HG02870 (cell line): ENCODE measurements around the gene PRPF4.
"Not testable (repeated sequence)": the region's sequence is repeated elsewhere in the genome, so short reads cannot be mapped to it uniquely, and the experiment has no call there.

Experiments
- ATAC-seq: cut with Tn5 transposase; IDR thresholded peaks from one replicate; pipeline ENCODE4 v1.9.1; 2021; ENCODE audit warnings: mild to moderate bottlenecking, moderate library complexity; ENCODE audit not compliant: unreplicated experiment

PRPF4 gene

GRCh38 chr9:113267911-113268566 is 7.4 kb upstream of the PRPF4 start:
- ATAC-seq, result no peak

DNA sequence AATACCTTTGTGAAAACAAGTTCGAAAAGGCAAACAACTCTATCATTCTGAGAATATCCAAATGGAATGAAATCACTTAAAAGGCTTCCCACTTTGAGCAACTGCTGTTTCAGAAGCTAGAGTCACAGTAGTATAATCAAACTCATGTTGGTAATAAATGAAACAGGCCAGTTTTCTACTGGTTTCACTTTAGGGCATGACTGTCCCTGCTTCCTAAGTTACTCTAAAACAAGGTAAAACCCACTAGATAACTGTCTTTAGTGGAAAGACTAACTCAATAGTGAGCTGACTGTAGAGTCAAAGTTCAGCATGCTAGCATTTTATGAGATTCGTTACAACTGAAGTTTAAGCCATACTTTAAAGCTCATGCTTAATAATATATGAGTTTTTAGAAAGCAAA is 6.1 kb upstream of the PRPF4 start:
- ATAC-seq, result no peak

GRCh38 chr9:113269871-113270270 is 5.6 kb upstream of the PRPF4 start:
- ATAC-seq, result no peak

DNA sequence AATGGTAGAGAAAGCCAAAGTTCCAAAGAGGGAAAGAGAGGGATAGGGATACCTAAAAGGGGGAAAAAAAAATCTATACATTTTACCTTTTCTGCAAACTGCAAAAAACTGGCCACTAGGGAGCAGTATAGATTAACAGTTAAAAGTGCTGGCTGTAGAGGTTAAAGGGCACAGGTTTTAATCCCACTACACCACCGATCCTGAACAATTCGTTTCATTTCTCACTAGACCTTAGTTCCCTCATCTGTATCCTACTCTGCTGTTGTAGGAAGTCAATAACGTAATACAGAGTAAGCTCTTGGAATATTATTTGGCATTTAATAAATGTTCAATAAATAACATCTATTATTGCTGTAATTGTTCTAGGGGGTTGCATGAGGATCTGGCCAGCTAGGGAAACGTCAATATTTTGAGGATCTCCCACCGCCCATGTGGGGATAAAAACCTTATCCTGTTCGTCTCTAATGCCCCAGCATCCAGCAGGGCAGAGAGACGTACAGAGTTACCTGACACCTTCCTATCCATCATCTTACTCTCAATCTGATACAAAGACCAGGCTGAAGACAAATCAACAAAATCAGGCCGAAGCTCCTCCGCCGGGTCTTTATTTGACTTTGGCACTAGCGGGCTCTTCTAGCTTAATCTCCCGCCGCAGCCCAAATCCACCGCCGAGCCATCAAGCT is 843 bp upstream of the PRPF4 start:
- ATAC-seq, result peak; percentile 2

DNA sequence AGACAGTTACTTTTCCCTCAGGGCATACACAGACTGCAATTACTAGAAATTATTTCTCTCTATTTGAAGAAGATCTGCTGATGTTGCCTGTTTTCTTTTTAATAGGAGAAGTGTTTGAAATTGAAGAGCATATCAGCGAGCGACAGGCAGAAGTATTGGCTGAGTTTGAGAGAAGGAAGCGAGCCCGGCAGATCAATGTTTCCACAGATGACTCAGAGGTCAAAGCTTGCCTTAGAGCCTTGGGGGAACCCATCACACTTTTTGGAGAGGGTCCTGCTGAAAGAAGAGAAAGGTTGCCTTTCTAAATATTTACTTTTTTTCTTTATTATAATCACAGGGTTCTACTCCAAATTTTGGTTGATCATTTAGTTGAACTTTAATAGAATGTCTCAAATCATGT is 3.4 kb downstream of the PRPF4 start:
- ATAC-seq, result no peak

- ATAC-seq, result no peak
These were observed 5.9 kb downstream of the PRPF4 start for GRCh38 chr9:113281356-113281755.

DNA sequence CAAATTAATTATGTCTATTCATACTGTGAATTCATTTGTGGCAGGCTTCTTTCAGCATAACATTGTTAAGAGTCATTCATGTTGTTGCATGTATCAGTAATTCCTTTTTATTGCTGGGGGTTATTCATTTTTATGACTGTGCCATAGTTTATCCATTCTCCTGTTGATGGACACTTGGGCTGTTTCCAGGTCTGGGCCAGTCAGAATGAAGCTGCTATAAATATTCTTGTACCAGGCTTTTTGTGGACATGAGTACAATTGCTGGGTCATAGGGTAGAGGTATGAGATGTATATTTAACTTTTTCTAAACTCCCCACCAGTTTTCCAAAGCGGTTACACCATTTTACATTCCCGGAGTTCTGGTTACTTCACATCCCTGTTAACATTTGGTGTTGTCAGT is 13.6 kb downstream of the PRPF4 start:
- ATAC-seq, result no peak

DNA sequence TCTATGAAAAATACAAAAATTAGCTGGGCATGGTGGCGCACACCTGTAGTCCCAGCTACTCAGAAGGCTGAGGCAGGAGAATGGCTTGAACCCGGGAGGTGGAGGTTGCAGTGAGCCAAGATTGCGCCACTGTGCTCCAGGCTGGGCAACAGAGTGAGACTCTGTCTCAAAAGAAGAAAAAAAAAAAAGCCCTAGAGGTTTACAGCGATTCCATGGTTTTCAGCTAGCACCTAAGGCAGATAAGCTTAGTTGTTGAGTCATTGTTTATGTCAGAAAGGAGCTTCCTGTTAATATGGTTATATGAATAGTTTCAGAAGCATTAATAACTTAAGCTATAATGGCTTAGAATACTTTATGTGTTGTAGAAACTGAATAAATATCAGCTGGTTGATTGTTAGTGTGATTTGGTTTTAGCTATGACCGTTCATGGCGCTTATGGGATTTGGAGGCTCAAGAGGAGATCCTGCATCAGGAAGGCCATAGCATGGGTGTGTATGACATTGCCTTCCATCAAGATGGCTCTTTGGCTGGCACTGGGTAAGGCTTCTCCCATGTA is 14.7 kb downstream of the PRPF4 start:
- ATAC-seq, result no peak

DNA sequence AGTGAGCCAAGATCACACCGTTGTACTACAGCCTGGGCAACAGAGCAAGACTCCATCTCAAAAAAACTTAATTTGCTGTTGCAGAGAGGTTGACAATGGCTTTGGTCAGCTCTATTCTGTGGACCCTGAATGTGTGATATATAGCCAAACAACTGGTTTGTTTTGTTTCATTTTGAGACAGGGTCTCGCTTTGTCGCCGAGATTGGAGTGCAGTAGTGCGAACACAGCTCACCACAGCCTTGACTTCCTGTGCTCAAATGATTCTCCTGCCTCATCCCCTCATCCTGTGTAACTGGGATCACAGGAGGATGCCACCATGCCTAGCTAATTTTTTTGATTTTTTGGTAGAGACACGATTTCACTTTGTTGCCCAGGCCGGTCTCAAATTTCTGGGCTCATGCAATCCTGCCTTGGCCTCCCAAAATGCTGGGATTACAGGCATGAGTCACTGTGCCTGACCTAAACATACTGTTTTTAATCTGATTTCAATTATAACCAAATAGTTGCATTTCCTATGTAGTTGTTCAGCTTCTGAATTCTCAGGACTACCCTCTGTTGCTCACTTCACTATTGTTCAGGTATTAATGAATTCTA is 17.9 kb downstream of the PRPF4 start:
- ATAC-seq, result no peak

- not testable (repeated sequence) for ATAC-seq
These were observed 20.8 kb downstream of the PRPF4 start for GRCh38 chr9:113296247-113296646.

DNA sequence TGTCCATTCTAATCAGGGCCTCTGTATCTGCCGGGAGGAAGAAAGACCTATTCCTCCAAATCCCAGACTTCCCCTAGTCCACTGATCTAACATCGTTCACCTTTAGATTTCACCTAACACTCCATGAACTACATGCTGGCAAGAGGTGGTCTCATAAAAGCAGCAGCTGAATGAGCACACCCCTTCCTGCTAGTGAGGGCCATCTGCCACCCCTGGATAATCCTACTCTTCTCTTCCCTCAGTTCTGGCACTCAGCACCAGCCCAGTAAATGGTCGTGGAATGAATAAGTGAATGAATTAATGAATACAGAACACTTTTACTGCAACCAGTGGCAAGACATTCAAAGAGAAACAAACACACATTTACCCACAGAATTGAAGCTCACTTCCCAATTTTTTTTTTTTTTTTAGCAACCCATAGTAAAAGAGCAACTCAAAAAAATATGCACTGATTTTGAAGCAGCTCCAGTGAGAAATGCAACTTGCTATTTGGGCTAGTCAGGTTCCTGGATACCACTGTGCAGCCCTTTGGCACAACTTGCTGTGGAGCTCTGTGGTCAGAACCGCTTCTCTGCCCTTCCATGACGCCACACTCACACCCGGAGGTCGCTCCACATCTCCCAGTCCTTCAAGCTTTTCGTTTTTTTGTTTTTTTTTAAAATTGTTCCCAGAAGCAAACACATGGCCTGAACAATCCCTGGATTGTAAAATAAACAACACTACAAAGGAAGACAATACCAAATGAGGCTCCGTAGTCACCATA is 21.5 kb downstream of the PRPF4 start:
- ATAC-seq, result no peak

GRCh38 chr9:113298311-113298710 is 22.9 kb downstream of the PRPF4 start:
- no peak for ATAC-seq

DNA sequence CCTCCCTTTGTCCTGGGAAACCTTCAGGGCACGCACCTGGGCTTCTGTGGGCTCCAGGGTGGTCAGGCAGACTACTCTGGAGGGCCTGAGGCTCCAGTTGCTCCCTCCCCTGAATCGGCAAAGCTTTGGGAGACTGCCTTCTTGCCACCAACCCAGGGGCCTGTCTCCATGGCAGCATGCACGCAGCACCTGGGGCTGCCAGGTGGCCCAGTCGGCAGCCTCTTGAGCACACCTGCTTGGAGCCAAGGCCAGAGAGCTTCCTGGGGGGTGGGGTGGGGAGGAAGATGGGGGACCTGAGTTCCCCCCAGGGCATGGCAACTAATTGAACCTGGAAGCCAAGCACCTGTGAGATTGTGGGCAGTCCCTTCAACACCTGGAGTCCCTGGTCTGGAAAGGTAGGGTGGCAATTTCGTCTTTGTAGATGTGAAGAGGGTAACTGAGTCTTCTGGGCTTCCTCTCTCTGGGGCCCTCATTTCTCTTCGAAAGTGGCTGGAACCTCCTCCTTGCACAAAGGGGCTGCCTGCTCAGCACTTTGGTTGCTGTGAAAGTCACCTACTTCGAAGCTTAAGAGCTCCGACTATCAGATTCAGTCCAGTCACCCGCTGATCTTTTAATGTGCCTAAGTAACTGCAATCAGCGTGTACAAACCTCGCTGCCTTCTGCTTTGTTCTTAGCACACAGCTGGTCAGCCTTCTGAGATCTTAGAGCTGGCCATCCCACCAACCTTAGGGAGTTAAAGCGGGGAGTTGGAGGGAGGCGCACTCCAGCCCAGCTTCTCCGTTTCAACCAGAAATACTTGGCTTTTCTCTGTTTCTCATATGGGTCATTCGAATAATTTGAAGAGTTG is 23.7 kb downstream of the PRPF4 start:
- no peak for ATAC-seq

DNA sequence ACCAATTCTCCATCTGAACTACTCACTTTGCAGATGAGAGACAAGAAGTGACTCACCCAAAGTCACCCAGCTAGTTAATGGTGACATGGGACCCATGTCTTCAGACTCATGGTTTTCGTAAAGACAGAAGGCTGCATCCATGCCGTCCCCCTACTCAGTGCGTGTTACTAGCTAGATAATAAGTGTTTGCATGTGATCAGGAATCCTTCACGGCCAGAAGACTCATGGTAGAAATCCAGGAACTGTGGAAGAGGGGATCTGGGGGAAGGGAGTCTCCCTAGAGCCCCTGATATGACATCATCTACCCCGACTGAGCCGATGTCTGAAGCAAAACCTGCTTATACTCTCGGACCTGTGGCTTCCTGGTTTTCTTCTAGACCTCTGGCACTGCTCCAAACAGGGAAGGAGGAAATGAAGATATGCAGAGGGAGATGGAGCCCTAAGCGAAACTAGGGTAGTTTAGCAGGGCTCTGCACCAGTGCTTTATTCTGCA is 24.4 kb downstream of the PRPF4 start:
- no peak for ATAC-seq

DNA sequence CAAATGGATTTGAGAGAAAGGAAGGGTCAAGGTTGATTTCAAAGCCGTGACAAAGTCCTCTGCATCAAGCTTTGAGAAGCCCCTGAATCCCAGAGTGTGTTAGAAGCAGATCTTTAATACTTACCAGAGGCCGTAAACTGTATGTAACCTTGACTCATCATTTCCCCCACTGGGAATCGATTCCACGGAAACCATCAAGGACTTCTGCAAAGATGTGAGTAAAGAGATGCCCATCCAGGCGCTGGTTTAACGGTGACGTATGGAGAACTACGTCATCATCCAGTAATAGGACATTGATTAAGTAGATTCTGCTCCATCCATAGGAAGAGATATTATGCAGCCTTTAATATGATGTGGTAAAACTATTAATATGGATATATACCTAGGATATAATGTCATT is 26.1 kb downstream of the PRPF4 start:
- ATAC-seq, result no peak

- ATAC-seq, result no peak
These were observed 27.4 kb downstream of the PRPF4 start, which contains the start of gene RNF183 for GRCh38 chr9:113302792-113303418. Gene RNF183, minus strand, starts transcription at chr9:113303376. Its CDS starts 5,192 bp downstream, at chr9:113298184.

DNA sequence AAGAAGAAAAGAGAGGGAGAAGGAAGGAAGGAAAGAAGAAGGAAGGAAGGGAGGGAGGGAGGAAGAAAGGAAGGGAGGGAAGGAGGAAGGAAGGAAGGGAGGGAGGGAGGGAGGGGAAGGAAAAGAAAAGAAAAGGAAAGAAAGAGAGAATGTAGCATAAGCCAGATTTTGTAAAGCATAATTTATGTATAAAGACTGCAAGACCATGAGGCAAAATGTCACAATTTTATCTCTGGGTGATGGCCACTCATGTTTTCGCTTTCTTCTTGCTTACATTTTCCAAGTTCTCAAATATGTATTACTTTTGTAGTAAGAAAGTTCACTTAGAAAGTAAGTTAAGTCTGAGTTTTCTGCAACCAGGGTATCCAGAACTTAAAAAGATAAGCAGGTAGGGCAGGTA is 31.1 kb downstream of the PRPF4 start:
- no peak for ATAC-seq

DNA sequence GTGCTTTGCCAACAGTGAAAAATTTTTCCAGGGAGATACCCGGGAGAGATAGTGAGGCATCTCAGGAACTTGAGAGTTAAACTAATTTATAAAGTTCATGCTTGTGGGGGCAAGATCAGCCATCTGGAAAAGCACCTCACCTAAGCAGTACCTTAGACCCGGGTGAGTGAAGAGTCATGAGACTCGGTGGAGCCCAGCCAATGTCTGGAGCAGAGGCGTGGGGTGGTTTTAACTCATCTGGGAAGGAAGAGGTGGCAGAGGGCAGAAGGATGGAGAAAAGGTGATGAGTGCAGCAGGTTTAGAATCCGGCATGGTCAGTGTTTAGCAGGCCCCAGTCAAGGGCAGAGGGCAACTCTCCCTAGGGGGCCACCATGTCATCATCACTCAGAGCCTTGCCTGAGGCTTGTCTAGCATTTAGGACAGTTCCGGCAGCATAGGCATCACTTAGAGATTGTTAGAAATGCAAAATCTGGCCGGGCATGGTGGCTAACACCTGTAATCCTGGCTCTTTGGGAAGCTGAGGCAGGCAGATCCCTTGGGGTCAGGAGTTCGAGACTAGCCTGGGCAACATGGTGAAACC is 32.0 kb downstream of the PRPF4 start:
- no peak for ATAC-seq

GRCh38 chr9:113309204-113309813 is 33.9 kb downstream of the PRPF4 start:
- ATAC-seq, result no peak
